Measurements from ENCODE around the gene TBP.
"Not testable (repeated sequence)": the region's sequence is repeated elsewhere in the genome, so short reads cannot be mapped to it uniquely, and the experiment has no call there.

DNA sequence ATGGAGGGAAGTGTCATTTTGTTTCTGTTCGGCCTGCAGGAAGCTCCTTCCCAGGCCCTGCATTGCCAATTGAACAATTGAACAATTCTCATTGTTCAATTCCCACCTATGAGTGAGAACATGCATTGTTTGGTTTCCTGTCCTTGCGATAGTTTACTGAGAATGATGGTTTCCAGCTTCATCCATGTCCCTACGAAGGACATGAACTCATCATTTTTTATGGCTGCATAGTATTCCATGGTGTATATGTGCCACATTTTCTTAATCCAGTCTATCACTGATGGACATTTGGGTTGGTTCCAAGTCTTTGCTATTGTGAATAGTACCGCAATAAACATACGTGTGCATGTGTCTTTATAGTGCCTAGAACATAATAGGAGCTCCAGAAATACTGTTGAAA lies 26.2 kb upstream of the TBP start:
- not testable (repeated sequence) for TF ChIP-seq ZNF70 (CRISPR knock-in tag; IDR thresholded peaks at IDR 0.05); ARNTL (CRISPR knock-in tag; IDR thresholded peaks at IDR 0.05; ENCODE audit: borderline replicate concordance, low read depth); ZNF565 (CRISPR knock-in tag; conservative IDR thresholded peaks at IDR 0.05; ENCODE audit: low read depth); ZC3H10 (CRISPR knock-in tag; IDR thresholded peaks at IDR 0.05)

Measured in SK-N-SH treated with all-trans-retinoic acid at 6 μM for 48 hours (cell line).